Measurements from ENCODE around the gene BBIP1. TPM values are rescaled to one million over a fixed set of nuclear protein-coding genes. Genes with fewer than 3 reads are reported as not detected.
A peak's percentile ranks its signal among the peaks of the same experiment; 100 is the strongest.

The BBIP1 gene
- total RNA-seq, 4 donors from 2014 or later, result 8.9 to 15.3 (median 11.7) TPM

GRCh38 chr10:110865809-110866482, 53.0 kb downstream of the BBIP1 start:
- intact Hi-C loops (cut with DNase I; ENCODE audit: low total_unique reads) (no loop called here), in situ Hi-C loops (cut with MboI; ENCODE audit: low sequenced_read_pairs in 4 of 4) (no loop called here)
- H3K36me3 ChIP-seq, result no peaks in the 10 kb centered on the region
- DNase-seq (no peak), ATAC-seq (no peak)
- no peak overlapping the region for H3K4me3 ChIP-seq
- TF ChIP-seq CTCF (IDR thresholded peaks at IDR 0.05 in 4 of 5, conservative IDR thresholded peaks at IDR 0.05 in 1 of 5), result no peak
- peaks cover 0 to 19% of the 10 kb centered on the region in 2 donors for H3K4me1 ChIP-seq
- peak overlapping the region in 3 of 4 donors; percentile 59 to 66 (median 61) for H3K27ac ChIP-seq
- no peaks in the 10 kb centered on the region for H3K9me3 ChIP-seq
- no peaks in the 10 kb centered on the region for H3K27me3 ChIP-seq

- H3K4me1 ChIP-seq, result peaks cover 5 to 20% of the 10 kb centered on the region in 2 donors
These were observed 53.7 kb downstream of the BBIP1 start for GRCh38 chr10:110865186-110865808.

DNA sequence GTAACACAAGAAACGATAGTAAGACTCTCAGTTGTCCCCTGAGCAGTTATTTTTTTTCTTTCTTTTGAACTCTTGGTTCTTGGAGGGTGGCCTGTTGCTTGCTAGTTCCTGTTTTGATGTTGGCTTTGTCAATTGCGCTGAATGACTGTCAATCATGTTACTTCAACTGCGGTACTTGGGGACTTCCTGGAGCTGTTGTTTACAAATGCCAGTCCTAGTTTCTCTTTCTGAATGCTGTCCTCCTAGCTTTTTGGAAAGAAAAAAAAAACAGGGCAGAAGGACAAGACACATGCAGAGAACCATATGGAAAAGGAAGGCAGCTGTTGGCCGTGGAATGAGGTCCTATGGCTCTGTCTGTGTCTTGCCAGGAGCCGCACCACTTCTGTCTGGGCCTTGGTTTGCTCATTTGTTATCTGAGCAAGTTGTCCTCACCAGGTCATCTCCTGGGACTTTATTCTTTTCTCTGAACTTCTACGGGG, 54.3 kb downstream of the BBIP1 start:
- Histone ChIP-seq H3K9me3 (no peaks in the 10 kb centered on the region), H3K27ac (peak overlapping the region; percentile 39 to 66 (median 60)), H3K4me1 (peaks cover 11 to 24% of the 10 kb centered on the region in 2 donors), H3K27me3 (no peaks in the 10 kb centered on the region), H3K4me3 (peak overlapping the region in 2 of 4 donors; percentile 5 to 9), H3K36me3 (no peaks in the 10 kb centered on the region)
- no peak for TF ChIP-seq CTCF (IDR thresholded peaks at IDR 0.05 in 4 of 5, conservative IDR thresholded peaks at IDR 0.05 in 1 of 5)
- no peak for TF ChIP-seq POLR2A (IDR thresholded peaks at IDR 0.05)
- in situ Hi-C loops (cut with MboI; ENCODE audit: low sequenced_read_pairs in 4 of 4), result no loop called here
- DNase-seq, result no peak
- intact Hi-C loops (cut with DNase I; ENCODE audit: low total_unique reads), result no loop called here
- peak in 1 of 2 donors; percentile 45 for ATAC-seq

More at GRCh38 chr10:110865186-110865808, 53.7 kb downstream of the BBIP1 start:
- no peaks in the 10 kb centered on the region for H3K9me3 ChIP-seq
- peak overlapping the region; percentile 39 to 66 (median 60) for H3K27ac ChIP-seq
- ATAC-seq, result peak; percentile 43 to 60
- H3K4me3 ChIP-seq, result no peak overlapping the region
- intact Hi-C loops (cut with DNase I; ENCODE audit: low total_unique reads) (no loop called here), in situ Hi-C loops (cut with MboI; ENCODE audit: low sequenced_read_pairs in 4 of 4) (no loop called here)
- TF ChIP-seq POLR2A (IDR thresholded peaks at IDR 0.05) (no peak), CTCF (IDR thresholded peaks at IDR 0.05 in 4 of 5, conservative IDR thresholded peaks at IDR 0.05 in 1 of 5) (no peak)
- H3K36me3 ChIP-seq, result no peaks in the 10 kb centered on the region
- no peaks in the 10 kb centered on the region for H3K27me3 ChIP-seq
- DNase-seq, result no peak

DNA sequence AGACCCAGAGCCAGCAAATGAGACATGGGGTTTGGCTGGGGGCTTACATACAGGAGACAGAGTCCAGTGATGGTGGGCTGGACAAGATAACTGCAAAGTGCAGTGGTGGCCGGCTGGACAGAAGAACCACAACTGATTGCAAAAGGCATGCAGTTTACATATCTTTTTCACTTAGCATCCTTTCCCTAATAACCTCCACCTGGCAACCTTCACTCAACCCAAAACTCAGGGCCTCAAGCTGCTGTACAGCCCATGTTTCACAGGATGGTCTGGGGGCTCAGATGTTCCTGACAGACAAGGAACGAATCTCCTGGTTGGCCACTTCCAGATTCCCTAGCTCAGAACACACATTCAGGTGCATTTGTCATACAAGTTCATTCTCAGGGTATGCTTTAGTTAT, 55.0 kb downstream of the BBIP1 start:
- H3K27ac ChIP-seq, result peak overlapping the region in 1 of 4 donors; percentile 59
- in situ Hi-C loops (cut with MboI; ENCODE audit: low sequenced_read_pairs in 4 of 4) (no loop called here), intact Hi-C loops (cut with DNase I; ENCODE audit: low total_unique reads) (no loop called here)
- no peak for ATAC-seq
- H3K4me3 ChIP-seq, result no peak overlapping the region
- no peaks in the 10 kb centered on the region for H3K9me3 ChIP-seq
- H3K27me3 ChIP-seq, result no peaks in the 10 kb centered on the region
- no peaks in the 10 kb centered on the region for H3K36me3 ChIP-seq
- DNase-seq, result no peak
- TF ChIP-seq POLR2A (IDR thresholded peaks at IDR 0.05), result no peak
- no peak for TF ChIP-seq CTCF (IDR thresholded peaks at IDR 0.05 in 4 of 5, conservative IDR thresholded peaks at IDR 0.05 in 1 of 5)
- peaks cover 17 to 30% of the 10 kb centered on the region in 2 donors for H3K4me1 ChIP-seq
